ENCODE data around the gene TMEM94. TPM values are rescaled to one million over a fixed set of nuclear protein-coding genes. Genes with fewer than 3 reads are reported as not detected.

The TMEM94 gene
- total RNA-seq, 1 donor from 2014 or later: 86.4 TPM

- H3K27me3 ChIP-seq (ENCODE audit: control insufficient read depth, insufficient read depth, low read length): no peaks in the 10 kb centered on the region
- no peak overlapping the region for H3K4me3 ChIP-seq (ENCODE audit: low read depth, low read length)
- TF ChIP-seq CTCF (IDR thresholded peaks at IDR 0.05; ENCODE audit: insufficient read depth, low read length, poor library complexity, severe bottlenecking): no peak
- no peaks in the 10 kb centered on the region for H3K36me3 ChIP-seq (ENCODE audit: control insufficient read depth, insufficient read depth, low read length)
- no peak for DNase-seq (ENCODE audit: low read depth)
Measured at GRCh38 chr17:75485688-75486087, 29.3 kb downstream of the TMEM94 start.

- Histone ChIP-seq H3K27me3 (ENCODE audit: control insufficient read depth, insufficient read depth, low read length) (no peaks in the 10 kb centered on the region), H3K4me3 (ENCODE audit: low read depth, low read length) (no peak overlapping the region), H3K36me3 (ENCODE audit: control insufficient read depth, insufficient read depth, low read length) (no peaks in the 10 kb centered on the region)
- DNase-seq (ENCODE audit: low read depth): no peak
- no peak for TF ChIP-seq CTCF (IDR thresholded peaks at IDR 0.05; ENCODE audit: insufficient read depth, low read length, poor library complexity, severe bottlenecking)
Measured at GRCh38 chr17:75486151-75486550, 29.7 kb downstream of the TMEM94 start.

GRCh38 chr17:75486951-75487350 lies 30.5 kb downstream of the TMEM94 start:
- Histone ChIP-seq H3K27me3 (ENCODE audit: control insufficient read depth, insufficient read depth, low read length) (no peaks in the 10 kb centered on the region), H3K36me3 (ENCODE audit: control insufficient read depth, insufficient read depth, low read length) (no peaks in the 10 kb centered on the region), H3K4me3 (ENCODE audit: low read depth, low read length) (no peak overlapping the region)
- no peak for DNase-seq (ENCODE audit: low read depth)
- no peak for TF ChIP-seq CTCF (IDR thresholded peaks at IDR 0.05; ENCODE audit: insufficient read depth, low read length, poor library complexity, severe bottlenecking)

GRCh38 chr17:75487351-75488070 lies 31.1 kb downstream of the TMEM94 start:
- Histone ChIP-seq H3K36me3 (ENCODE audit: control insufficient read depth, insufficient read depth, low read length) (no peaks in the 10 kb centered on the region), H3K4me3 (ENCODE audit: low read depth, low read length) (no peak overlapping the region), H3K27me3 (ENCODE audit: control insufficient read depth, insufficient read depth, low read length) (no peaks in the 10 kb centered on the region)
- DNase-seq (ENCODE audit: low read depth): no peak
- no peak for TF ChIP-seq CTCF (IDR thresholded peaks at IDR 0.05; ENCODE audit: insufficient read depth, low read length, poor library complexity, severe bottlenecking)

- no peak for TF ChIP-seq CTCF (IDR thresholded peaks at IDR 0.05; ENCODE audit: insufficient read depth, low read length, poor library complexity, severe bottlenecking)
- Histone ChIP-seq H3K27me3 (ENCODE audit: control insufficient read depth, insufficient read depth, low read length) (no peaks in the 10 kb centered on the region), H3K4me3 (ENCODE audit: low read depth, low read length) (no peak overlapping the region), H3K36me3 (ENCODE audit: control insufficient read depth, insufficient read depth, low read length) (no peaks in the 10 kb centered on the region)
- no peak for DNase-seq (ENCODE audit: low read depth)
Measured at GRCh38 chr17:75488693-75489510, 32.5 kb downstream of the TMEM94 start.

Data from kidney epithelial cell (primary cell).